ENCODE measurements around the gene D2HGDH.

The D2HGDH gene

GRCh38 chr2:241763551-241764274 is 29.3 kb downstream of the D2HGDH start:
- H3K9me3 ChIP-seq (ENCODE audit: control insufficient read depth, low read length), result no peaks in the 10 kb centered on the region
- no peaks in the 10 kb centered on the region for H3K27me3 ChIP-seq (ENCODE audit: control insufficient read depth in 1 of 2, insufficient read depth in 1 of 2, low read length in 2 of 2)
- peaks cover 12% of the 10 kb centered on the region for H3K79me1 ChIP-seq (replicated peaks; ENCODE audit: low read length, poor library complexity, severe bottlenecking)
- H4K91ac ChIP-seq (ENCODE audit: low read length), result peak overlapping the region; percentile 39
- H3K4me1 ChIP-seq (ENCODE audit: control insufficient read depth, insufficient read depth, low read depth, low read length), result peaks cover 15% of the 10 kb centered on the region
- DNase-seq, result no peak
- peaks cover 39 to 55% of the 10 kb centered on the region in 2 experiments for H3K36me3 ChIP-seq (ENCODE audit: control insufficient read depth in 1 of 2, insufficient read depth in 2 of 2, low read depth in 1 of 2, low read length in 2 of 2)
- H4K8ac ChIP-seq (ENCODE audit: low read length), result no peak overlapping the region
- no peak overlapping the region for H3K18ac ChIP-seq (ENCODE audit: low read depth in 1 of 2, low read length in 2 of 2)
- no peak overlapping the region for H3K4me2 ChIP-seq (ENCODE audit: low read length, poor library complexity, severe bottlenecking)
- no peak overlapping the region for H2BK12ac ChIP-seq (ENCODE audit: low read length in 2 of 2)
- H2BK120ac ChIP-seq (ENCODE audit: low read depth, low read length), result no peak overlapping the region
- H2AK5ac ChIP-seq (ENCODE audit: low read length, severe bottlenecking), result no peak overlapping the region
- H2AFZ ChIP-seq (ENCODE audit: low read depth, low read length), result no peak overlapping the region
- H3K27ac ChIP-seq (ENCODE audit: low read length, poor library complexity, severe bottlenecking), result no peak overlapping the region
- H3K23ac ChIP-seq (ENCODE audit: low read length in 2 of 2), result no peak overlapping the region
- H2BK15ac ChIP-seq (ENCODE audit: low read depth, poor library complexity, severe bottlenecking), result no peak overlapping the region
- WGBS, result 81% methylated on average over 17 of the region's 20 CpGs
- no peak overlapping the region for H3K9ac ChIP-seq (ENCODE audit: low read length)
- no peak overlapping the region for H2BK5ac ChIP-seq (ENCODE audit: low read depth, low read length, poor library complexity, severe bottlenecking)
- H3K4ac ChIP-seq (ENCODE audit: low read depth in 1 of 2, low read length in 2 of 2), result no peak overlapping the region
- no peak overlapping the region for H3K4me3 ChIP-seq (ENCODE audit: insufficient read depth in 1 of 2, low read depth in 1 of 2, low read length in 2 of 2)
- H3K14ac ChIP-seq (ENCODE audit: low read length in 2 of 2), result no peak overlapping the region

GRCh38 chr2:241764275-241765241 is 30.1 kb downstream of the D2HGDH start:
- no peak overlapping the region for H2BK120ac ChIP-seq (ENCODE audit: low read depth, low read length)
- H3K27ac ChIP-seq (ENCODE audit: low read length, poor library complexity, severe bottlenecking), result no peak overlapping the region
- no peak overlapping the region for H3K14ac ChIP-seq (ENCODE audit: low read length in 2 of 2)
- H2BK15ac ChIP-seq (ENCODE audit: low read depth, poor library complexity, severe bottlenecking), result no peak overlapping the region
- peaks cover 31 to 55% of the 10 kb centered on the region in 2 experiments for H3K36me3 ChIP-seq (ENCODE audit: control insufficient read depth in 1 of 2, insufficient read depth in 2 of 2, low read depth in 1 of 2, low read length in 2 of 2)
- H3K4me2 ChIP-seq (ENCODE audit: low read length, poor library complexity, severe bottlenecking), result no peak overlapping the region
- no peak for DNase-seq
- H3K23ac ChIP-seq (ENCODE audit: low read length in 2 of 2), result no peak overlapping the region
- no peak overlapping the region for H3K4me3 ChIP-seq (ENCODE audit: insufficient read depth in 1 of 2, low read depth in 1 of 2, low read length in 2 of 2)
- no peak overlapping the region for H3K18ac ChIP-seq (ENCODE audit: low read depth in 1 of 2, low read length in 2 of 2)
- H3K9ac ChIP-seq (ENCODE audit: low read length), result no peak overlapping the region
- H2BK5ac ChIP-seq (ENCODE audit: low read depth, low read length, poor library complexity, severe bottlenecking), result no peak overlapping the region
- 70% methylated on average over 26 of the region's 27 CpGs for WGBS
- no peak overlapping the region for H3K4ac ChIP-seq (ENCODE audit: low read depth in 1 of 2, low read length in 2 of 2)
- no peaks in the 10 kb centered on the region for H3K27me3 ChIP-seq (ENCODE audit: control insufficient read depth in 1 of 2, insufficient read depth in 1 of 2, low read length in 2 of 2)
- no peak overlapping the region for H2AFZ ChIP-seq (ENCODE audit: low read depth, low read length)
- no peak overlapping the region for H2AK5ac ChIP-seq (ENCODE audit: low read length, severe bottlenecking)
- no peak overlapping the region for H4K8ac ChIP-seq (ENCODE audit: low read length)
- peaks cover 12% of the 10 kb centered on the region for H3K79me1 ChIP-seq (replicated peaks; ENCODE audit: low read length, poor library complexity, severe bottlenecking)
- H4K91ac ChIP-seq (ENCODE audit: low read length), result peak overlapping the region; percentile 56
- H3K4me1 ChIP-seq (ENCODE audit: control insufficient read depth, insufficient read depth, low read depth, low read length), result peaks cover 15% of the 10 kb centered on the region
- H2BK12ac ChIP-seq (ENCODE audit: low read length in 2 of 2), result no peak overlapping the region
- H3K9me3 ChIP-seq (ENCODE audit: control insufficient read depth, low read length), result no peaks in the 10 kb centered on the region

GRCh38 chr2:241767464-241768250 is 33.2 kb downstream of the D2HGDH start:
- peaks cover 7% of the 10 kb centered on the region for H3K79me1 ChIP-seq (replicated peaks; ENCODE audit: low read length, poor library complexity, severe bottlenecking)
- H3K4me1 ChIP-seq (ENCODE audit: control insufficient read depth, insufficient read depth, low read depth, low read length), result peaks cover 37% of the 10 kb centered on the region
- H4K8ac ChIP-seq (ENCODE audit: low read length), result no peak overlapping the region
- H3K9me3 ChIP-seq (ENCODE audit: control insufficient read depth, low read length), result no peaks in the 10 kb centered on the region
- H3K36me3 ChIP-seq (ENCODE audit: control insufficient read depth in 1 of 2, insufficient read depth in 2 of 2, low read depth in 1 of 2, low read length in 2 of 2), result peaks cover 9 to 40% of the 10 kb centered on the region in 2 experiments
- no peak overlapping the region for H2BK5ac ChIP-seq (ENCODE audit: low read depth, low read length, poor library complexity, severe bottlenecking)
- WGBS, result 92% methylated on average over 36 of the region's 37 CpGs
- H2AK5ac ChIP-seq (ENCODE audit: low read length, severe bottlenecking), result no peak overlapping the region
- no peak overlapping the region for H3K27ac ChIP-seq (ENCODE audit: low read length, poor library complexity, severe bottlenecking)
- no peak overlapping the region for H3K4ac ChIP-seq (ENCODE audit: low read depth in 1 of 2, low read length in 2 of 2)
- H2BK12ac ChIP-seq (ENCODE audit: low read length in 2 of 2), result no peak overlapping the region
- no peak overlapping the region for H3K9ac ChIP-seq (ENCODE audit: low read length)
- no peak overlapping the region for H3K23ac ChIP-seq (ENCODE audit: low read length in 2 of 2)
- no peak overlapping the region for H3K4me3 ChIP-seq (ENCODE audit: insufficient read depth in 1 of 2, low read depth in 1 of 2, low read length in 2 of 2)
- no peak for DNase-seq
- H2BK120ac ChIP-seq (ENCODE audit: low read depth, low read length), result no peak overlapping the region
- no peak overlapping the region for H2BK15ac ChIP-seq (ENCODE audit: low read depth, poor library complexity, severe bottlenecking)
- peak overlapping the region; percentile 46 for H4K91ac ChIP-seq (ENCODE audit: low read length)
- no peak overlapping the region for H2AFZ ChIP-seq (ENCODE audit: low read depth, low read length)
- no peak overlapping the region for H3K4me2 ChIP-seq (ENCODE audit: low read length, poor library complexity, severe bottlenecking)
- peaks cover 0 to 11% of the 10 kb centered on the region in 2 experiments for H3K27me3 ChIP-seq (ENCODE audit: control insufficient read depth in 1 of 2, insufficient read depth in 1 of 2, low read length in 2 of 2)
- peak overlapping the region in 1 of 2 experiments; percentile 49 for H3K14ac ChIP-seq (ENCODE audit: low read length in 2 of 2)
- no peak overlapping the region for H3K18ac ChIP-seq (ENCODE audit: low read depth in 1 of 2, low read length in 2 of 2)
